BLaER1 treated with 17β-estradiol and CSF1 and Interleukin-3, amounts not matched to agents 10 nM and 100 nM (cell line): Measurements from ENCODE around the gene RHBDD2.
A peak's percentile ranks its signal among the peaks of the same experiment; 100 is the strongest.
"Not testable (repeated sequence)": the region's sequence is repeated elsewhere in the genome, so short reads cannot be mapped to it uniquely, and the experiment has no call there.

Experiments used
- H3K27ac ChIP-seq, 11 experiments: shearing (Covaris generic); formaldehyde crosslinking; 2 replicates each; pipeline ENCODE4 v1.8.1; 2022
- H3K27me3 ChIP-seq, 11 experiments: shearing (Covaris generic); formaldehyde crosslinking; 2 replicates each; pipeline ENCODE4 v1.8.1; 2022
- H3K36me3 ChIP-seq, 11 experiments: shearing (Covaris generic); formaldehyde crosslinking; 2 replicates each; pipeline ENCODE4 v1.8.1; 2022
- H3K4me1 ChIP-seq, 10 experiments: shearing (Covaris generic); formaldehyde crosslinking; 2 replicates each; pipeline ENCODE4 v1.8.1; 2022
- H3K4me2 ChIP-seq, 11 experiments: shearing (Covaris generic); formaldehyde crosslinking; 2 replicates each; pipeline ENCODE4 v1.8.1; 2022
- H3K4me3 ChIP-seq, 10 experiments: shearing (Covaris generic); formaldehyde crosslinking; 2 replicates each; pipeline ENCODE4 v1.8.1; 2022
- H3K9ac ChIP-seq, 11 experiments: shearing (Covaris generic); formaldehyde crosslinking; 2 replicates each; pipeline ENCODE4 v1.8.1; 2022
- H3K9me3 ChIP-seq, 11 experiments: shearing (Covaris generic); formaldehyde crosslinking; replicated peaks in 1 of 11; 2 replicates each; pipeline ENCODE4 v1.8.1; 2022
- H4K20me1 ChIP-seq, 11 experiments: shearing (Covaris generic); formaldehyde crosslinking; 2 replicates each; pipeline ENCODE4 v1.8.1; 2022
- Cebpa-rat ChIP-seq, 11 experiments: shearing (Covaris generic); IDR thresholded peaks; 2 replicates each; pipeline ENCODE4 v1.8.1; 2022

Gene RHBDD2

DNA sequence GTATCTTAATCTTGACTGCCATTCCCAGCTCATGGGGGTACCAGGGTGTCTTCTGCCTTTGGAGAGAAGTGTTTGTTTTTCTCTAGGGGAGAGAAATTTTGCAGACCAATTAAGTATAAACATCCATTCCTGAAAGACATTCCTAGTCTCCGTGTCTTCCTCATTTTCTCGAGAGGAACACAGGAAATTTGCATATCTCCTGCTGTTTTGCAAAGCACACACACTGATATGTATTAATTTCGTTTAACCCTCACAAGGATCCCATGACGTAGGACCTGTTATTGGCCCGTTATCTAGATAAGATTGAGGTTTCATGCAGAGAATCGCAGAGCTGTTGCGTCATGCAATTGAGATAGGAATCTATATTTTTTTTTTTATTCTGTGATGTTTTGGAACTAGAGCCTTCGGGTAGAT, 944 bp downstream of the RHBDD2 start:
- peaks cover 42 to 47% (median 44%) of the 10 kb centered on the region in 11 experiments for H3K36me3 ChIP-seq
- TF ChIP-seq Cebpa-rat (IDR thresholded peaks at IDR 0.05): 0 out of 22 replicates have a peak, but pooled peaks of 3 of the 11 experiments have one; percentile 17 to 30 (median 18)
- peak overlapping the region; percentile 84 to 99 (median 95) for H3K4me2 ChIP-seq
- no peaks in the 10 kb centered on the region for H3K9me3 ChIP-seq
- H3K9ac ChIP-seq: peak overlapping the region; percentile 81 to 94 (median 90)
- no peaks in the 10 kb centered on the region for H3K27me3 ChIP-seq
- H3K27ac ChIP-seq: peak overlapping the region; percentile 63 to 91 (median 85); a peak in 19 of 22 replicates
- H3K4me3 ChIP-seq: peak overlapping the region; percentile 71 to 99 (median 90)
- H4K20me1 ChIP-seq: peaks cover 3 to 49% (median 8%) of the 10 kb centered on the region in 11 experiments; a peak in 11 of 22 replicates
- peaks cover 41 to 89% (median 56%) of the 10 kb centered on the region in 10 experiments for H3K4me1 ChIP-seq

DNA sequence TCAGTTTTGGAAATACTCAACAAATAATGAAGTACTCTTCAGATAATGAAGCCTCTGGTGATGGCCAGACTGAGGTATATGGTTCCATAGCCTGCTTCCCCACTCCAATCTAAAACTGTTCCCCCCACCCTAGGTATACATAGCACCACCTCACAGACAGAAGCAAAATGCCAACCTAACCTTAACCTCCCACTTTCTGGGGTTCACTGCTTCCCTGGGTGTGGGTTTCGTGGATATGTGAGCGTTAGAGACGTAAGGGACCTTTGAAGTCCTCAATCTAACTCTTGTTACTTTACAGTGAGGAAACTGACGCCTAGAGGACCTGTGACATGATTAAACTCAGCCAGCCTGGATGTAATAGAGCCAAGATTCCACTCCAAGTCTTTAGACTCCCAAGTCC, 1.4 kb downstream of the RHBDD2 start:
- peak overlapping the region in 6 of 11 experiments; percentile 85 to 92 (median 90); a peak in 10 of 22 replicates for H3K9ac ChIP-seq
- no peak overlapping the region for H3K27ac ChIP-seq
- peaks cover 46 to 52% (median 49%) of the 10 kb centered on the region in 11 experiments for H3K36me3 ChIP-seq
- H4K20me1 ChIP-seq: peaks cover 3 to 54% (median 8%) of the 10 kb centered on the region in 11 experiments; a peak in 12 of 22 replicates
- no peaks in the 10 kb centered on the region for H3K27me3 ChIP-seq
- TF ChIP-seq Cebpa-rat (IDR thresholded peaks at IDR 0.05): no peak
- peaks cover 46 to 89% (median 60%) of the 10 kb centered on the region in 10 experiments for H3K4me1 ChIP-seq
- H3K4me2 ChIP-seq: peak overlapping the region; percentile 84 to 99 (median 95)
- H3K9me3 ChIP-seq: no peaks in the 10 kb centered on the region
- peak overlapping the region; percentile 71 to 99 (median 90); a peak in 17 of 20 replicates for H3K4me3 ChIP-seq

DNA sequence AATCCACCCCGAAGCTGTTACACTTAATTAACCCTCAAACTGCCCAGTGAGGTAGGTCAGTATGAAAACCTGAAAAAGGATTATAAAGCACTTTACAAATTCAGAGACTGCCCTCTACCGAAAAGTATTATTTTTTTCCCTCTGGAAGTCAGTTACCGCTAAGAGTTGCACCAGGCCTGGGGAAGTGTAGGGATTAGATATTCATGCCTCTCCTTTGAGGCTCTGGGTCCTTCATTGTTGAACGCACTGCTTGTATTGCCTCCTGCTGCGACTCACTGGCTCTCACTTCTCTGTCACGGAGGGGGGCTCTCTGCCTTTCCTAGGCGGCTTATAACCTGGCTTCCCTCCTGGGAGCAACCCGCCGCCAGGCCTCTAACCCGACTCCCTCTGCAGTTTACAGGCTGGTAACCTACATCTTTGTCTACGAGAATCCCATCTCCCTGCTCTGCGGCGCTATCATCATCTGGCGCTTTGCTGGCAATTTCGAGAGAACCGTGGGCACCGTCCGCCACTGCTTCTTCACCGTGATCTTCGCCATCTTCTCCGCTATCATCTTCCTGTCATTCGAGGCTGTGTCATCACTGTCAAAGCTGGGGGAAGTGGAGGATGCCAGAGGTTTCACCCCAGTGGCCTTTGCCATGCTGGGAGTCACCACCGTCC, 2.7 kb downstream of the RHBDD2 start:
- TF ChIP-seq Cebpa-rat (IDR thresholded peaks at IDR 0.05): no peak
- H3K27me3 ChIP-seq: no peaks in the 10 kb centered on the region
- H4K20me1 ChIP-seq: peaks cover 3 to 64% (median 8%) of the 10 kb centered on the region in 11 experiments; a peak in 12 of 22 replicates
- H3K9me3 ChIP-seq: no peaks in the 10 kb centered on the region
- peak overlapping the region in 2 of 11 experiments; percentile 39 to 89; a peak in 2 of 22 replicates for H3K9ac ChIP-seq
- H3K4me3 ChIP-seq: peak overlapping the region in 1 of 10 experiments; percentile 88; a peak in 1 of 20 replicates
- H3K4me2 ChIP-seq: peak overlapping the region in 3 of 11 experiments; percentile 30 to 97 (median 92); a peak in 6 of 22 replicates
- H3K4me1 ChIP-seq: peaks cover 47 to 75% (median 59%) of the 10 kb centered on the region in 10 experiments
- peaks cover 59 to 65% (median 61%) of the 10 kb centered on the region in 11 experiments for H3K36me3 ChIP-seq
- H3K27ac ChIP-seq: no peak overlapping the region

GRCh38 chr7:75883265-75883824, 4.5 kb downstream of the RHBDD2 start:
- Histone ChIP-seq H3K36me3 (peaks cover 70 to 83% (median 77%) of the 10 kb centered on the region in 11 experiments), H3K4me2 (peak overlapping the region in 9 of 11 experiments; percentile 1 to 97 (median 24); a peak in 9 of 22 replicates), H3K4me1 (peaks cover 41 to 64% (median 49%) of the 10 kb centered on the region in 10 experiments)

GRCh38 chr7:75884476-75884875, 5.6 kb downstream of the RHBDD2 start:
- peak overlapping the region in 2 of 11 experiments; percentile 2 to 40; a peak in 1 of 22 replicates for H3K27ac ChIP-seq
- peak overlapping the region in 1 of 11 experiments; percentile 4; a peak in 3 of 22 replicates for H3K9ac ChIP-seq
- no peak for TF ChIP-seq Cebpa-rat (IDR thresholded peaks at IDR 0.05)
- peaks cover 81 to 94% (median 88%) of the 10 kb centered on the region in 11 experiments for H3K36me3 ChIP-seq
- H3K4me3 ChIP-seq: no peak overlapping the region
- peaks cover 4 to 86% (median 14%) of the 10 kb centered on the region in 11 experiments; a peak in 13 of 22 replicates for H4K20me1 ChIP-seq
- peaks cover 36 to 71% (median 45%) of the 10 kb centered on the region in 10 experiments for H3K4me1 ChIP-seq
- H3K4me2 ChIP-seq: peak overlapping the region; percentile 20 to 66 (median 44); a peak in 19 of 22 replicates
- H3K27me3 ChIP-seq: no peaks in the 10 kb centered on the region
- no peaks in the 10 kb centered on the region for H3K9me3 ChIP-seq

More at GRCh38 chr7:75883265-75883824, 4.5 kb downstream of the RHBDD2 start:
- Histone ChIP-seq H3K9ac (0 out of 22 replicates have a peak overlapping the region, but pooled peaks of 2 of the 11 experiments have one; percentile 2 to 24), H4K20me1 (peaks cover 4 to 75% (median 14%) of the 10 kb centered on the region in 11 experiments; a peak in 13 of 22 replicates), H3K27ac (peak overlapping the region in 1 of 11 experiments; percentile 24; a peak in 1 of 22 replicates)
- H3K27me3 ChIP-seq, H3K9me3 ChIP-seq, H3K4me3 ChIP-seq: not testable (repeated sequence)

GRCh38 chr7:75885036-75885435, 6.2 kb downstream of the RHBDD2 start:
- TF ChIP-seq Cebpa-rat (IDR thresholded peaks at IDR 0.05): no peak
- H3K4me2 ChIP-seq: peak overlapping the region in 7 of 11 experiments; percentile 36 to 66 (median 54); a peak in 13 of 22 replicates
- H3K27ac ChIP-seq: peak overlapping the region in 1 of 11 experiments; percentile 1; a peak in 1 of 22 replicates
- H3K9me3 ChIP-seq: no peaks in the 10 kb centered on the region
- no peak overlapping the region for H3K4me3 ChIP-seq
- peaks cover 31 to 67% (median 40%) of the 10 kb centered on the region in 10 experiments for H3K4me1 ChIP-seq
- H3K27me3 ChIP-seq: no peaks in the 10 kb centered on the region
- H3K36me3 ChIP-seq: peaks cover 81 to 98% (median 92%) of the 10 kb centered on the region in 11 experiments
- H4K20me1 ChIP-seq: peaks cover 0 to 86% (median 14%) of the 10 kb centered on the region in 11 experiments; a peak in 13 of 22 replicates
- peak overlapping the region in 2 of 11 experiments; percentile 4 to 28; a peak in 2 of 22 replicates for H3K9ac ChIP-seq

- Histone ChIP-seq H3K9ac (0 out of 22 replicates have a peak overlapping the region, but pooled peaks of 1 of the 11 experiments have one; percentile 28), H3K4me1 (peaks cover 22 to 41% (median 26%) of the 10 kb centered on the region in 10 experiments), H3K36me3 (peaks cover 55 to 71% (median 68%) of the 10 kb centered on the region in 11 experiments), H3K27ac (no peak overlapping the region), H3K4me3 (no peak overlapping the region), H3K27me3 (no peaks in the 10 kb centered on the region), H4K20me1 (peaks cover 0 to 60% (median 7%) of the 10 kb centered on the region in 11 experiments; a peak in 13 of 22 replicates), H3K9me3 (no peaks in the 10 kb centered on the region), H3K4me2 (no peak overlapping the region)
- TF ChIP-seq Cebpa-rat (IDR thresholded peaks at IDR 0.05): no peak
These were observed 9.0 kb downstream of the RHBDD2 start for GRCh38 chr7:75887669-75888369.
